IPS-18c (cell line): ENCODE measurements around the gene LYPD3.

Experiments
- H3K4me3 ChIP-seq: 2 replicates; pipeline ENCODE4 v1.7.0; 2013; ENCODE audit warnings: low read depth, mild to moderate bottlenecking, low read length, moderate library complexity; ENCODE audit not compliant: insufficient read depth
- H3K9me3 ChIP-seq: one replicate; pipeline ENCODE4 v1.6.1; 2013; ENCODE audit warnings: mild to moderate bottlenecking, low read length, moderate library complexity; ENCODE audit not compliant: control insufficient read depth, insufficient read depth

The LYPD3 gene

DNA sequence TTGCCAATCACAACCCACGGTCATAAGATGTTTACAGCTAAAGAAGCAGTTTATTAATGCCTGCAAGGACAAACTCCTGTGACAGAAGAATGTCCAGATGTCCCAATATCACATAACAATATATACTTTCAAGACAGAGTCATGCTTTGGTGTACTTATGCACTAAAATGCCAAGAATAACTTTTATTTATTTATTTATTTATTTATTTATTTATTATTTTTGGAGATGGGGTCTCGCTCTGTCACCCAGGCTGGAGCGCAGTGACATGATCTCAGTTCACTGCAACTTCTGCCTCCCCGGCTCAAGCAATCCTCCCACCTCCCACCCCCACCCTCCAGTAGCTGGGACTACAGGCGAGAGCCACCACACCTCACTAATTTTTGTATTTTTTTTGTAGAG lies 41.6 kb downstream of the LYPD3 start:
- Histone ChIP-seq H3K4me3 (no peak overlapping the region), H3K9me3 (no peaks in the 10 kb centered on the region)

- Histone ChIP-seq H3K4me3 (no peak overlapping the region), H3K9me3 (no peaks in the 10 kb centered on the region)
Measured at GRCh38 chr19:43422689-43423066, 42.7 kb downstream of the LYPD3 start.

GRCh38 chr19:43422000-43422688 lies 43.3 kb downstream of the LYPD3 start:
- no peaks in the 10 kb centered on the region for H3K9me3 ChIP-seq
- H3K4me3 ChIP-seq = no peak overlapping the region

GRCh38 chr19:43420954-43421353 lies 44.5 kb downstream of the LYPD3 start:
- Histone ChIP-seq H3K4me3 (no peak overlapping the region), H3K9me3 (no peaks in the 10 kb centered on the region)

- H3K9me3 ChIP-seq = no peaks in the 10 kb centered on the region
- H3K4me3 ChIP-seq = no peak overlapping the region
Measured at GRCh38 chr19:43416951-43417623, 48.3 kb downstream of the LYPD3 start.

DNA sequence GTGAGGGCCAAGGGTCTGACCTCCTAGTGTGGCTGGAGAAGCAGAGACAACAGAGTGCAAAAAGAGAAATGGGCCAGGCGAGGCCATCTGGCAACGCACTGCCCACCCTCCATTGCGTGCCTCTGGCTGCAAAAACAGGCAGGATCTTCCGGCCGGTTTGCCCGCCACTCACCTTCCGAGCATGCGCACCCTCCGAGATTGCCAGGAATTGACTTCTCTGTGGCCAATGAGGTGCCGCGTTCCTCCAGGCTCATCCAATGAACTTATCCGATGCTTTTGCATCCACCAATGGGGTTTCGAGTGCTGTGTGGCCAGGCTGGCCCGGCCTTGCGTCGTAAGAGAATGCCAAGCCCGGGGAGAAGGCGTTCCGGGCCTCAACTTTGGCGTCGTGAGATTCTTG lies 50.9 kb downstream of the LYPD3 start, which contains the start of gene TEX101:
TEX101 (plus strand) TSS at position 337 of the 400 bp plus-strand sequence. CDS start 1,030 bp downstream, outside the sequence.
- Histone ChIP-seq H3K9me3 (no peaks in the 10 kb centered on the region), H3K4me3 (no peak within 1 kb of the TSS)

DNA sequence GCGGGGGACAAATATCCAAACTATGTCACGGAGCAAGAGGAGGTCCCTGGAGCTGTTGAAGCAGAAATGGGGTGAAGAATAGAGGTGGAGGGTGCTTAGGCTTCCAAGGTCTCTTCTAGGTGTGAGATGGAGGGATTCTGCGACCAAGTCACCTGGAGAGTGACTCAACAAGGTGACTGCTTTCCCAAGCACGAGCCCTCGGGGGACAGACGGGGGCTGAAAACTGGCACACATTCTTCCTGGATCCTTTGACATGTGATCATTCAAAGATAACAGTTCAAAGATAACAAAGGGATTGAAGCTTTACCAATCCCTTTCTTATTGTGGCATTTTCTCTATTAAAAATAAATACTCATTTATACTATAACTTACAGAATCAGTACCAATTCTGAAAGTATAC lies 53.0 kb downstream of the LYPD3 start:
- Histone ChIP-seq H3K9me3 (no peaks in the 10 kb centered on the region), H3K4me3 (no peak overlapping the region)
